GM21381 (cell line): ENCODE data around the gene WNK2.
"Not testable (repeated sequence)": the region's sequence is repeated elsewhere in the genome, so short reads cannot be mapped to it uniquely, and the experiment has no call there.

Experiments used
- ATAC-seq: cut with Tn5 transposase; IDR thresholded peaks from one replicate; pipeline ENCODE4 v1.9.1; 2021; ENCODE audit warnings: mild to moderate bottlenecking, moderate library complexity; ENCODE audit not compliant: unreplicated experiment

The WNK2 gene

GRCh38 chr9:93233033-93233432, 49.1 kb downstream of the WNK2 start:
- no peak for ATAC-seq

GRCh38 chr9:93234600-93234999, 50.7 kb downstream of the WNK2 start:
- no peak for ATAC-seq

- no peak for ATAC-seq
Measured at GRCh38 chr9:93235300-93235960, 51.5 kb downstream of the WNK2 start.

- no peak for ATAC-seq
Measured at GRCh38 chr9:93236541-93237206, 52.7 kb downstream of the WNK2 start.

GRCh38 chr9:93237540-93237939, 53.6 kb downstream of the WNK2 start:
- no peak for ATAC-seq

GRCh38 chr9:93238953-93239925, 55.3 kb downstream of the WNK2 start:
- ATAC-seq, result no peak

- no peak for ATAC-seq
Measured at GRCh38 chr9:93240891-93241334, 57.0 kb downstream of the WNK2 start.

GRCh38 chr9:93243112-93243511, 59.2 kb downstream of the WNK2 start:
- ATAC-seq, result no peak

GRCh38 chr9:93244101-93244500, 60.2 kb downstream of the WNK2 start:
- ATAC-seq, result no peak

GRCh38 chr9:93244510-93245436, 60.8 kb downstream of the WNK2 start:
- no peak for ATAC-seq

GRCh38 chr9:93245437-93245970, 61.6 kb downstream of the WNK2 start:
- ATAC-seq, result no peak

GRCh38 chr9:93246111-93246510, 62.2 kb downstream of the WNK2 start:
- ATAC-seq, result no peak

- no peak for ATAC-seq
Measured at GRCh38 chr9:93246526-93246925, 62.6 kb downstream of the WNK2 start.

- no peak for ATAC-seq
Measured at GRCh38 chr9:93247099-93247865, 63.3 kb downstream of the WNK2 start.

- no peak for ATAC-seq
Measured at GRCh38 chr9:93247892-93248291, 64.0 kb downstream of the WNK2 start.

- ATAC-seq, result no peak
Measured at GRCh38 chr9:93248386-93249040, 64.6 kb downstream of the WNK2 start.

GRCh38 chr9:93250185-93250584, 66.2 kb downstream of the WNK2 start:
- ATAC-seq, result no peak

- not testable (repeated sequence) for ATAC-seq
Measured at GRCh38 chr9:93251309-93251708, 67.4 kb downstream of the WNK2 start.
